Measurements from ENCODE around the gene PCDHA13.
"Not testable (repeated sequence)": the region's sequence is repeated elsewhere in the genome, so short reads cannot be mapped to it uniquely, and the experiment has no call there.

The PCDHA13 gene

DNA sequence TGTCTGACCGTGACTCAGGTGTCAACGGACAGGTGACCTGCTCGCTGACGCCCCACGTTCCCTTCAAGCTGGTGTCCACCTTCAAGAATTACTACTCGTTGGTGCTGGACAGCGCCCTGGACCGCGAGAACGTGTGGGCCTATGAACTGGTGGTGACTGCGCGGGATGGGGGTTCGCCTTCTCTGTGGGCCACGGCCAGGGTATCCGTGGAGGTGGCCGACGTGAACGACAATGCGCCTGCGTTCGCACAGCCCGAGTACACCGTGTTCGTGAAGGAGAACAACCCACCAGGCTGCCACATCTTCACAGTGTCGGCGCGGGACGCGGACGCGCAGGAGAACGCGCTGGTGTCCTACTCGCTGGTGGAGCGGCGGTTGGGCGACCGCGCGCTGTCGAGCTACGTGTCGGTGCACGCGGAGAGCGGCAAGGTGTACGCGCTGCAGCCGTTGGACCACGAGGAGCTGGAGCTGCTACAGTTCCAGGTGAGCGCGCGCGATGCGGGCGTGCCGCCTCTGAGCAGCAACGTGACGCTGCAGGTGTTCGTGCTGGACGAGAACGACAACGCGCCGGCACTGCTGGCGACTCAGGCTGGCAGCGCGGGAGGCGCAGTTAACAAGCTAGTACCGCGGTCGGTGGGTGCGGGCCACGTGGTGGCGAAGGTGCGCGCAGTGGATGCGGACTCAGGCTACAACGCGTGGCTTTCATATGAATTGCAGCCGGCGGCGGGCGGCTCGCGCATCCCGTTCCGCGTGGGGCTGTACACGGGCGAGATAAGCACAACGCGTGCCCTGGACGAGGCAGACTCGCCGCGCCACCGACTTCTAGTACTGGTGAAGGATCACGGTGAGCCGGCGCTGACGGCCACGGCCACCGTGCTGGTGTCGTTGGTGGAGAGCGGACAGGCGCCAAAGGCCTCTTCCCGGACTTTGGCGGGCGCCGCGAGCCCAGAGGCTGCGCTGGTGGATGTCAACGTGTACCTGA is 11.4 kb upstream of the PCDHA13 start:
- no peak for DNase-seq

DNA sequence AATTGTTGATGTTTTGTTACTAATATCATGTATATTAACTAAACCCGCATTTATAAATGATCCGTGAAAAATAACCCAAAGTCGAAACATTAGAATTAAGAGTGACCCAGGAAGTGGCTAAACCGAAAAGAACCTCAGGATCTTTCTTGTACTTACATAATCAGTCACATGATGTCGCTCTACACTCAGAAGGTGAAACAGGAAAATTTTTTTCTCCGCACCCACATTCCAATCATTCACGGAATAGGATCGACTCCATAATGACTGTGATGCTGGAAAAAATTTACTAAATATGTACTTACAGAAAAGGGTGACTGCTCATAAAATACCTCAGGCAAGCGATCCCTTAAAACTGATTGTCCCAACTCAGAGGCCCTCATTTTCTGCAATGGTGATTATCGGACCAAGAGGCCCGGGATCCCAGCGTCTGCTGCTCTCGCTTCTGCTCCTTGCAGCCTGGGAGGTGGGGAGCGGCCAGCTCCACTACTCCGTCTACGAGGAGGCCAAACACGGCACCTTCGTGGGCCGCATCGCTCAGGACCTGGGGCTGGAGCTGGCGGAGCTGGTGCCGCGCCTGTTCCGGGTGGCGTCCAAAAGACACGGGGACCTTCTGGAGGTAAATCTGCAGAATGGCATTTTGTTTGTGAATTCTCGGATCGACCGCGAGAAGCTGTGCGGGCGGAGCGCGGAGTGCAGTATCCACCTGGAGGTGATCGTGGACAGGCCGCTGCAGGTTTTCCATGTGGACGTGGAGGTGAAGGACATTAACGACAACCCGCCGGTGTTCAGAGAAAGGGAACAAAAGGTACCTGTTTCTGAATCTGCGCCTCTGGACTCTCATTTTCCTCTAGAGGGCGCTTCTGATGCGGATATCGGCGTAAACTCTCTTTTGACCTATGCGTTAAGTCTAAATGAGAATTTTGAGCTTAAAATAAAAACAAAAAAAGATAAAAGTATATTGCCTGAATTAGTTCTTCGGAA is 6.5 kb upstream of the PCDHA13 start, which contains the start of gene PCDHA12:
TSS of gene PCDHA12 (plus strand) at position 224 of the 981 bp plus-strand sequence. CDS start at position 389, 165 bp downstream.
- no peak for DNase-seq

DNA sequence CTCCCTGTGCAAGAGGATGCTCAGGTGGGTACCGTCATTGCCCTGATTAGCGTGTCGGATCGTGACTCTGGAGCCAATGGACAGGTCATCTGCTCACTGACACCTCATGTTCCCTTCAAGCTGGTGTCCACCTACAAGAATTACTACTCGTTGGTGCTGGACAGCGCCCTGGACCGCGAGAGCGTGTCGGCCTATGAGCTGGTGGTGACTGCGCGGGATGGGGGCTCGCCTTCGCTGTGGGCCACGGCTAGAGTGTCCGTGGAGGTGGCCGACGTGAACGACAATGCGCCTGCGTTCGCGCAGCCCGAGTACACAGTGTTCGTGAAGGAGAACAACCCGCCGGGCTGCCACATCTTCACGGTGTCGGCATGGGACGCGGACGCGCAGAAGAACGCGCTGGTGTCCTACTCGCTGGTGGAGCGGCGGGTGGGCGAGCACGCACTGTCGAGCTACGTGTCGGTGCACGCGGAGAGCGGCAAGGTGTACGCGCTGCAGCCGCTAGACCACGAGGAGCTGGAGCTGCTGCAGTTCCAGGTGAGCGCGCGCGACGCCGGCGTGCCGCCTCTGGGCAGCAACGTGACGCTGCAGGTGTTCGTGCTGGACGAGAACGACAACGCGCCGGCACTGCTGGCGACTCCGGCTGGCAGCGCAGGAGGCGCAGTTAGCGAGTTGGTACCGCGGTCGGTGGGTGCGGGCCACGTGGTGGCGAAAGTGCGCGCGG is 5.2 kb upstream of the PCDHA13 start:
- not testable (repeated sequence) for DNase-seq

DNA sequence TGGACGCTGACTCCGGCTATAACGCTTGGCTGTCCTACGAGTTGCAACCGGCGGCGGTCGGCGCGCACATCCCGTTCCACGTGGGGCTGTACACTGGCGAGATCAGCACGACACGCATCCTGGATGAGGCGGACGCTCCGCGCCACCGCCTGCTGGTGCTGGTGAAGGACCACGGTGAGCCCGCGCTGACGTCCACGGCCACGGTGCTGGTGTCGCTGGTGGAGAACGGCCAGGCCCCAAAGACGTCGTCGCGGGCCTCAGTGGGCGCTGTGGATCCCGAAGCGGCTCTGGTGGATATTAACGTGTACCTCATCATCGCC is 4.7 kb upstream of the PCDHA13 start:
- no peak for DNase-seq

DNA sequence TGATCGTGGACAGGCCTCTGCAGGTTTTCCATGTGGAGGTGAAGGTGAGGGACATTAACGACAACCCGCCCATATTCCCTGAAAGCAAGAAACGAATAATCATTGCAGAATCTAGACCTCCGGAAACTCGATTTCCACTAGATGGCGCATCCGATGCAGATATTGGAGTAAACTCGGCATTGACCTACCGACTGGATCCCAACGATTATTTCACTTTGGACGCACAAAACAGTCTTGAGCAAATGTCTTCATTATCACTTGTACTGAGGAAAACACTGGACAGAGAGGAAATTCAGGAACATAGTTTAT is 621 bp downstream of the PCDHA13 start:
- DNase-seq, result no peak

DNA sequence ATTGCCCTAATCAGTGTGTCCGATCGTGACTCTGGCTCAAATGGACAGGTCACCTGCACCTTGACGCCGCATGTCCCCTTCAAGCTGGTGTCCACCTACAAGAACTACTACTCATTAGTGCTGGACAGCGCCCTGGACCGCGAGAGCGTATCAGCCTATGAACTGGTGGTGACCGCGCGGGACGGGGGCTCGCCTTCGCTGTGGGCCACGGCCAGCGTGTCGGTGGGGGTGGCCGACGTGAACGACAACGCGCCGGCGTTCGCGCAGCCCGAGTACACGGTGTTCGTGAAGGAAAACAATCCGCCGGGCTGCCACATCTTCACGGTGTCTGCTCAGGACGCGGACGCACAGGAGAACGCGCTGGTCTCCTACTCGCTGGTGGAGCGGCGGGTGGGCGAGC is 1.4 kb downstream of the PCDHA13 start:
- DNase-seq, result no peak

DNA sequence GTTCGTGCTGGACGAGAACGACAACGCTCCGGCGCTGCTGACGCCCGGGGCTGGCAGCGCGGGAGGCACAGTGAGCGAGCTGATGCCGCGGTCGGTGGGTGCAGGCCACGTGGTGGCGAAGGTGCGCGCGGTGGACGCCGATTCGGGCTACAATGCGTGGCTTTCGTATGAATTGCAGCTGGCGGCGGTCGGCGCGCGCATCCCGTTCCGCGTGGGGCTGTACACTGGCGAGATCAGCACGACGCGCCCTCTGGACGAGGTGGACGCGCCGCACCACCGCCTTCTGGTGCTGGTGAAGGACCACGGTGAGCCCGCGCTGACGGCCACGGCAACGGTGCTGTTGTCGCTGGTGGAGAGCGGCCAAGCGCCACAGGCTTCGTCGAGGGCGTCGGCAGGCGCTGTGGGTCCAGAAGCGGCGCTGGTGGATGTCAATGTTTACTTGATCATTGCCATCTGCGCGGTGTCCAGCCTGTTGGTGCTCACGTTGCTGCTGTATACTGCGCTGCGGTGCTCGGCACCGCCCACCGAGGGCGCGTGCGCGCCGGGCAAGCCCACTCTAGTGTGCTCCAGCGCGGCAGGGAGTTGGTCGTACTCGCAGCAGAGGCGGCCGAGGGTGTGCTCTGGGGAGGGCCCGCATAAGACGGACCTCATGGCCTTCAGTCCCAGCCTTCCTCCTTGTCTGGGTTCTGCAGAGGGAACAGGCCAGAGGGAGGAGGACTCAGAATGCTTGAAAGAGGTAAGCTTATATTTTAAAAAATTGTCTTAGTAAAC is 2.2 kb downstream of the PCDHA13 start:
- DNase-seq, result no peak

DNA sequence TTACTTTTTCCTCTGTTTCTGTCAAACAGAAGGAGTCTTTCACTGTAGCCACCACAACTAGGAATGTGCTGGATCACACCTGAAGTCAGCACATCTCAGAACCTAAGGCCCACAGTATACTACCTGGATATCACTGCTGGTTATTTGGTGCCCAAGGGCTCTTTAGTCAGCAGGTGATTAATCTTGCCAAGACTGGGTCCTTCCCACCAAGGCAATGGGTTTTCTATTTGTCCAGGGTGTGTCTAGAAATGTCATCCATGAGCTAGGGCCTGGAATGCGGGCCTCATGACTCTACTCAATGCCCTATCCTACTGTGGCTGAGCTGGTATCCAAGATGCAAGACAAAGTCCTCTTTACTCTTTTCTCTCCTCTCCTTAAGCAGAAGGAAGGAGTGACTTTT is 34.4 kb downstream of the PCDHA13 start:
- no peak for DNase-seq

DNA sequence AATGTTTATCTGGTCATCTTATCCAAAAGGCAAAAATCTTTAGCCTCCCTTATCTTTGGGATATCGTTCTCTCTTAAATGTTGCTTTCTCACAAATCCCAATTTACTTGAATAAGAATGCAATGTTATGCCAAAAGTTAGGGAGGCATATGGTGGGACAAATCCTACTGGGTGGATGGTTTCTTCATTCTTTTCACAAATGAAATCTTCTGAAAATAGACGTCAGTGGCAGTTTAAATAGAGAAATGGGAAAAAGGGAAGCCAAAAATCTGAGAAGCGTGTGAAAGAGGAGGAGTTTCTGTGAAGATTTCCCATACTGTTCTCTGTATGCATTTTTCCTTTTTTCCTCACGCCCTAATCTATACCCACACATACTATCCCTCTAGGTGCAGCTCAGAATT is 41.7 kb downstream of the PCDHA13 start:
- no peak for DNase-seq

DNA sequence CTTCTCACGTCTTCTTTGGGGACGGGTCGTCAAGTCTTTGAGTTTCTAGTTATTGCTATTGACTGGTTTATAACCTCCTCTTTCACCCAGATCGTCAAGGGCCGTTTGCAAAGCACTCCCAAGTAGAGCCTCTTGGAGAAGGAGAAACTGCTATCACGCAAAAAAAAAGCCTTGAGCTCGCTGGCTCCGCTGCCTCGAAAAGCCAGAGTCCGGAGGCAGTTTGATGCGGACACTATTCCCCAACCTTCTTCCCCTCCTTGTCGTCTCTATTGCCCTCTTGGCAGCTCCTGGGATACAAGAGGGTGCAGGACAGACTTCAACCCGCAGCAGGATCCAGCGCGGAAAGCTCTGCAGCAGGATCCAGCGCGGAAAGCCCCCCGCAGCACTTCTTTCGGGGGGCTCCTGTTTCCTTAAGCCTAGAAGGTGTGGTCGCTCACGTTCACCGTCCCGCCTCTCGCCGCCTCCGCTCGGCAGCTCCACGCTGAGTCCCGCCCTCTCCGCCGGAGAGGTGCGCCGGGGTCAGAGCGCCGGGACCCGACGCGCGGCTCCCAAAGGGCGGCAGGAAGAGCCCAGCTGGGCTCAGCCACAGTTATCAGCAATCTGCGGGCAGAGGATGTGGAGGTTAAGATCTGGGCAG is 44.0 kb downstream of the PCDHA13 start, which contains the start of gene PCDHAC1:
TSS of gene PCDHAC1 (plus strand) at position 494 of the 637 bp plus-strand sequence. CDS start 594 bp downstream, outside the sequence.
- DNase-seq, result no peak

DNA sequence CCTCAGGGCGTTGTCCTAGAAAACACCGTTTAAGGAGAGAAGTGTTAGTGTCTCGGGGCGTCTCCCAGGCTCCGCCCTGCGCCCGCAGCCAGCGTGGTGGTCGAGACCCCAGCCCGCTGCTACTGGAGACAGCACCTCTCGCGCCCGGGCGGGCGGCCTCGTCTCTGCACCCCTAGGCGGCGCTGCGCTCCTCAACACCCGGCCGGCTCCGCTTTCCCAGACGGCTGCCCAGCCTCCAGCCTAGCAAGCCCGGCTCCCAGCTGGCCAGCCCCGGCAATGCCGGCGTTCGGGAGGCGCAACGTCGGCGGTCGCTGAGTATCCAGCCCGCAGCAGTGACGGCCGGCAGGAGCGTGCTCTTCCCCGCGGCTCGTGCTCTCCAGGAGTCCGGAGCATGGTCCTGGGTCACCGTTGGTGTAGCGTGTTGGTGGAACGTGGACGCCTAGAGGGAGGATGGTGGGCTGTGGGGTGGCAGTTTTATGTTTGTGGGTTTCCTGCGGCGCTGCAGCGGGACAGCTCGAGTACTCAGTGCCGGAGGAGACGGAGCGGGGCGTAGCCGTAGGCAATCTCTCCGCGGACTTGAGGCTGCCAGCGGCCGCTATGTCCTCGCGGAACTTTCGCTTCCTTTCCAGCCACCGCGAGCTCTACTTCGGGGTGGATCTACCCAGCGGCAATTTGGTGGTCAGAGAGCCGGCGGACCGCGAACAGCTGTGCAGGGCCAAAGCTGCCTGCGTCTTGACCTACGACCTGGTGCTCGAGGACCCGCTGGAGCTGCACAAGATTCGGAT is 44.7 kb downstream of the PCDHA13 start:
- DNase-seq, result no peak

DNA sequence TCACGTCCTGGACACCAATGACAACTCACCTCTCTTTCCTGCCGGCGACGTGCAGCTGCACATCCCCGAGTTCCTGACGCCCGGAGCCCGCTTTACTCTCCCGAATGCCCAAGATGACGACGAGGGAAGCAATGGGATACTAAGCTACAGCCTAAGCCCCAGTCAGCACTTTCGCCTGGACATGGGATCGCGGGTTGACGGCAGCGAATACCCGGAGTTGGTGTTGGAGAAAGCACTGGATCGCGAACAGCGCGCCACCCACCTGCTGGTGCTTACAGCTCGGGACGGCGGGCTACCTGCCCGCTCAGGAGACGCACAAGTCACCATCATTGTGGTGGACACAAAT is 45.3 kb downstream of the PCDHA13 start:
- no peak for DNase-seq

All from activated T-cell treated with anti-CD3 and anti-CD28 coated beads for 4 hours (primary cell).